GM12891 (cell line): Measurements from ENCODE around the gene SPDYE4.

ENCODE experiments used
- PAX5 ChIP-seq: IDR thresholded peaks from 2 replicates; pipeline ENCODE4 v1.6.1; 2011; ENCODE audit warnings: low read length, moderate library complexity, mild to moderate bottlenecking; ENCODE audit not compliant: insufficient read depth, severe bottlenecking
- POLR2A ChIP-seq: IDR thresholded peaks from 2 replicates; pipeline ENCODE4 v1.6.1; 2011; ENCODE audit warnings: low read depth, low read length, control low read depth
- POLR2AphosphoS5 ChIP-seq: IDR thresholded peaks from 2 replicates; pipeline ENCODE4 v1.6.1; 2011; ENCODE audit warnings: low read depth, low read length, control low read depth
- POU2F2 ChIP-seq: IDR thresholded peaks from 2 replicates; pipeline ENCODE4 v1.6.1; 2011; ENCODE audit warnings: low read depth, mild to moderate bottlenecking, control low read depth, low read length, moderate library complexity
- SPI1 ChIP-seq: IDR thresholded peaks from 2 replicates; pipeline ENCODE4 v1.6.1; 2011; ENCODE audit warnings: low read depth, low read length, control low read depth
- TAF1 ChIP-seq: IDR thresholded peaks from 2 replicates; pipeline ENCODE4 v1.6.1; 2011; ENCODE audit warnings: low read depth, low read length, control low read depth

GRCh38 chr17:8736796-8737195, 21.6 kb downstream of the SPDYE4 start:
- TF ChIP-seq POLR2AphosphoS5 (no peak), TAF1 (no peak), POU2F2 (no peak), POLR2A (no peak), SPI1 (no peak), PAX5 (no peak)
